ENCODE measurements around the gene ATIC.

DNA sequence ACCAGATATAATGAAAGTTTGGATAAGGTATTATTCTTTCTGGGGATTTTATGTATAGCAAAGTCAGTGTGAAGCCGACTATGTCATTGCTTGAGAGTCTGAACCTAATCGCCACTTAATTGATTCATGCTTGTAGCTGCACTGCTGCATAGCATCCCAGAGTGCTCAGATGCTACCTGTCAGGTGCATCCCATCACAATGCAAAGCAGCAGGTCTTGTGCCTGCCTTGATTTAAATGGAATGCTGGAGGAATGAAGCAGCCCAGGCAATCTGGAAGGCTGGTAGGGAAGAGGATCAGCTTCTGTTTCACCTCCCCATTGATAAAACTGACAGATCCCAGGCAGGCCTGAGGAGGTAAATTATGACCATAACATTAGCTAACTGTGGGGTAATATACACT is 40.4 kb upstream of the ATIC start:
- TF ChIP-seq, protein P1, sequence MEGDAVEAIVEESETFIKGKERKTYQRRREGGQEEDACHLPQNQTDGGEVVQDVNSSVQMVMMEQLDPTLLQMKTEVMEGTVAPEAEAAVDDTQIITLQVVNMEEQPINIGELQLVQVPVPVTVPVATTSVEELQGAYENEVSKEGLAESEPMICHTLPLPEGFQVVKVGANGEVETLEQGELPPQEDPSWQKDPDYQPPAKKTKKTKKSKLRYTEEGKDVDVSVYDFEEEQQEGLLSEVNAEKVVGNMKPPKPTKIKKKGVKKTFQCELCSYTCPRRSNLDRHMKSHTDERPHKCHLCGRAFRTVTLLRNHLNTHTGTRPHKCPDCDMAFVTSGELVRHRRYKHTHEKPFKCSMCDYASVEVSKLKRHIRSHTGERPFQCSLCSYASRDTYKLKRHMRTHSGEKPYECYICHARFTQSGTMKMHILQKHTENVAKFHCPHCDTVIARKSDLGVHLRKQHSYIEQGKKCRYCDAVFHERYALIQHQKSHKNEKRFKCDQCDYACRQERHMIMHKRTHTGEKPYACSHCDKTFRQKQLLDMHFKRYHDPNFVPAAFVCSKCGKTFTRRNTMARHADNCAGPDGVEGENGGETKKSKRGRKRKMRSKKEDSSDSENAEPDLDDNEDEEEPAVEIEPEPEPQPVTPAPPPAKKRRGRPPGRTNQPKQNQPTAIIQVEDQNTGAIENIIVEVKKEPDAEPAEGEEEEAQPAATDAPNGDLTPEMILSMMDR (tag by site-specific recombination; IDR thresholded peaks at IDR 0.05): no peak
- no peak for TF ChIP-seq ZNF10 (tag by site-specific recombination; IDR thresholded peaks at IDR 0.05)
- no peak for TF ChIP-seq ZNF274 (IDR thresholded peaks at IDR 0.05; ENCODE audit: low read length)
- no peak for TF ChIP-seq ZNF274 (tag by site-specific recombination; IDR thresholded peaks at IDR 0.05; ENCODE audit: borderline replicate concordance)
- no peak for TF ChIP-seq ZNF121 (tag by site-specific recombination; IDR thresholded peaks at IDR 0.05)
- no peak for TF ChIP-seq SP2 (tag by site-specific recombination; IDR thresholded peaks at IDR 0.05)
- TF ChIP-seq ZFHX2 (tag by site-specific recombination; conservative IDR thresholded peaks at IDR 0.05): no peak
- TF ChIP-seq ZNF133 (tag by site-specific recombination; IDR thresholded peaks at IDR 0.05): no peak
- TF ChIP-seq HOXD13 (CRISPR knock-in tag; IDR thresholded peaks at IDR 0.05; ENCODE audit: borderline replicate concordance): no peak
- no peak for TF ChIP-seq GLI2 (tag by site-specific recombination; IDR thresholded peaks at IDR 0.05; ENCODE audit: borderline replicate concordance, low read depth)
- TF ChIP-seq, protein P2, sequence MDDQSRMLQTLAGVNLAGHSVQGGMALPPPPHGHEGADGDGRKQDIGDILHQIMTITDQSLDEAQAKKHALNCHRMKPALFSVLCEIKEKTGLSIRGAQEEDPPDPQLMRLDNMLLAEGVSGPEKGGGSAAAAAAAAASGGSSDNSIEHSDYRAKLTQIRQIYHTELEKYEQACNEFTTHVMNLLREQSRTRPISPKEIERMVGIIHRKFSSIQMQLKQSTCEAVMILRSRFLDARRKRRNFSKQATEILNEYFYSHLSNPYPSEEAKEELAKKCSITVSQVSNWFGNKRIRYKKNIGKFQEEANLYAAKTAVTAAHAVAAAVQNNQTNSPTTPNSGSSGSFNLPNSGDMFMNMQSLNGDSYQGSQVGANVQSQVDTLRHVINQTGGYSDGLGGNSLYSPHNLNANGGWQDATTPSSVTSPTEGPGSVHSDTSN (CRISPR knock-in tag; IDR thresholded peaks at IDR 0.05): no peak
- TF ChIP-seq ZFP37 (tag by site-specific recombination; IDR thresholded peaks at IDR 0.05): no peak
- TF ChIP-seq OSR2 (tag by site-specific recombination; IDR thresholded peaks at IDR 0.05): no peak
